AG08395 (cell line): ENCODE results near the gene KRTAP10-5.
"Not testable (repeated sequence)": the region's sequence is repeated elsewhere in the genome, so short reads cannot be mapped to it uniquely, and the experiment has no call there.

Experiments
- DNase-seq: peaks from one replicate; pipeline ENCODE4 v3.0.0; 2012; ENCODE audit warnings: mixed read lengths, low spot score

KRTAP10-5 gene

DNA sequence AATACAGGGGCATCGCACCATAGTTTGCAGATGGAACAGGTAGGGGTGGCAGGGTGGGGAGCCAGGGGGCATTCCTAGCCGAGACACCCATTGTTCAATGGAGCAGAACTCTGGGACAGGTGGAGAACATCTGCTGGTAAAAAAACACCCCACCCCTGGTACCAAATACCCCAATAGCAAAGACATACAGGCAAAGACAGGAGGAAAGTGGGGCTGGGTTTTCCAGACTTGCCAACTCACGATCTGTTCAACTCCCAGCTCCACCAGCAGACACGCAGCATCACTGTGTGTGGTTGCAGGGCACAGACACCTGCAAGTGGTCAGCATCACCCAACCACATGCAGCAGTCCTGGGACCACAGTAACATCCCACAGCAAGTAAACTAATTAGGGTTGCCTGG is 31.1 kb upstream of the KRTAP10-5 start:
- DNase-seq: no peak

DNA sequence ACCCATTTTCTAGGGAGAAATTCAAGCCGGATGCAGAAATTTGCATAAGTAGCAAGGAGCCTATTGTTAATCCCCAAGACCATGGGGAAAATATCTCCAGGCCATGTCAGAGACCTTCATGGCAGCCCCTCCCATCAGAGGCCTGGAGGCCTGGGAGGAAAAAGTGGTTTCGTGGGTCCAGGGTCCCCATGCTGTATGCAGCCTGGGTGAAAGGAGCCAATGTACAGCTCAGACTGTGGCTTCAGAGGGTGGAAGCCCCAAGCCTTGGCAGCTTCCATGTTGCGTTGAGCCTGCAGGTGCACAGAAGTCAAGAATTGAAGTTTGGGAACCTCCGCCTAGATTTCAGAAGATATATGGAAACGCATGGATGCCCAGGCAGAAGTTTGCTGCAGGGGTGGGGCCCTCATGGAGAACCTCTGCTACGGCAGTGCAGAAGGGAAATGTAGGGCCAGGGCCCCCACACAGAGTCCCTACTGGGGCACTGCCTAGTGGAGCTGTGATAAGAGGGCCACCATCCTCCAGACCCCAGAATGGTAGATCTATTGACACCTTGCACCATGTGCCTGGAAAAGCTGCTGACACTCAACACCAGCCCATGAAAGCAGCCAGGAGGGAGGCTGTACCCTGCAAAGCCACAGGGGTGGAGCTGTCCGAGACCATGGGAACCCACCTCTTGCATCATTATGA is 29.9 kb upstream of the KRTAP10-5 start:
- not testable (repeated sequence) for DNase-seq

DNA sequence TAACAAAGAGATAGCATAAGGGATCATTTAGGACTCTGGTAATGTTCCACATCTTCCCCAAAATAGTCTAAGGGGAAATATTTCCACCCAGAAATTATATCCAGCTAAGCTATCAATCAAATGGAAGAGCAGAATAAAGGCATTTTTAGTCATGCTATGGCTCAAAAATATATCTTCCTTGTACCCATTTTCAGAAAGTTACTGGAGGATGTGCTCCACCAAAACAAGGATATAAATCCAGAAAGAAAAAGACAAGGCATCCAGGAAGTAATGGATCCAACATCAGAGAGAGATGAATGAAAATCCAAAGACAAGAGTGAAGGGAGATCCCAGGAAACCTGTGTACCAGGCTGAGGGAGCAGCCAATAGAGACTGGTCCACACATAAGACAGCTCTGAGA is 28.8 kb upstream of the KRTAP10-5 start:
- no peak for DNase-seq

DNA sequence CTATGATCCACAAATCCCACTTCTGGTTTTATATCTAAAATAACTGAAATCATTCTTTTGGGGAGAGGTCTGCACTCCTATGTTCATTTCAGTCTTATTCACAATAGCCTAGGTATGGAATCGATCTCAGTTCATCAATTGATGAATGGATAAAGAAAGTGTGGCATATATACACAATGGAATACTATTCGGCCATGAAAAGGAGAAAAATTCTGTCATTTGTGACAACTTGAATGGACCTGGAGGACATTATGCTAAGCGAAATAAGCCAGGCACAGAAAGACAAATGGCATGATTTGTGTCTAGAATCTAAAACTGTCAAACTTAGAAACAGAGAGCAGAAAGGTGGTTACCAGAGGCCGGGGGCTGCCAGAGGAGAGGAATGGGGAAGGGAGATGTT is 26.1 kb upstream of the KRTAP10-5 start:
- DNase-seq: no peak

DNA sequence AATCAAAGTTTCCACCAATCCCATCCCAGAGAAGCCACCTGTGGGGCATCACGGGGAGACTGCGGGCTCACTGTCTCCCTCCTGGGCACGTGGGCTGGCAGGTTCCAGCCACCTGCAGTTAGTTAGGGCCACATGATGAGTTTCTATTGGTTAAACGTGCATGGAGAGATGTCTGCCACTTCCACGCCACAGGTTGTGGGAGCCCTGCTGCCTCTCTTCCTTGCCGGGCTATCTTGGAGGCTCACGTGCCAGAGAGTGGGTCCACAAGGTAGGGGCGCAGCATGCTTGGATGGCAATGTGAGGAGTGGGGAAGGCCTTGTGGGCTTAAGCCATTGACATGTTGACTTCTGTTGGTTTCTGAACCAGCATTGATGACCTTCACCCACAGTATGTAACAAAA is 23.5 kb upstream of the KRTAP10-5 start:
- no peak for DNase-seq

DNA sequence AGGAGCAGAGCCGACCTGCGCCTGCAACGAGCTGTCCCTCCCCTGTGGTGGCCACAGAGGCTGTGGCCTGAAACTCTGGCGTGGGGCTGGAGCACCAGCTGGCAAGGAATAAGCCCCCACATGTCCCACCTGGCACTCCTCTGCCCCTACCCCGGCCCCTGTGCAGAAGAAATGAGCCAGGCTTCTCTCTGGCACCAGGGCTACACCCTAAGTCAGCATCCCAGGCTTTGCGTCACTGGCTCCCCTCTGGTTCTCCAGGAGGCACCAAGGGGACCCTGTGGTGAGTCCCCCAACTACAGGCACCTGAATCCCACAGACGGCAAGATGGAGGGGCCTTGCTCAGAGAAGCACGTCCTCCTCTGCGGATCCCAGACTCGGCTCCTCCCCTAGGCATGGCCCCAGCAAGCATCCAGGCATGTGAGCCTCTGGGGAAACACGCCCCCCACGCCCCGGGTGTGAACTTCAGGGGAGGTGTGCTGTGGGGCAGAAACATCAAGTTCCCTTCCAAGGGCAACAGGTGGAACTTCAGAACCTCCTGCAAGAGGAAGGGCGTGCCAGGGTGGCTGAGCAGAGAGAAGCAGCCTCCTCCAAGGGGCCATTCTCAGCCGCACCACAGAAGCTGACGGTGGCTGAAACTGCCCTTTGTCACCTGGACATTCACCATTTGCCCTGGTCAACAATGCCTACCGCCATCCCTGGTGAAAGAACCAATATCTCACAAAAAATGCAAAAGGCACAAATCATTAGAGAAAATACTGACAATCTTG is 22.9 kb upstream of the KRTAP10-5 start:
- DNase-seq: no peak

DNA sequence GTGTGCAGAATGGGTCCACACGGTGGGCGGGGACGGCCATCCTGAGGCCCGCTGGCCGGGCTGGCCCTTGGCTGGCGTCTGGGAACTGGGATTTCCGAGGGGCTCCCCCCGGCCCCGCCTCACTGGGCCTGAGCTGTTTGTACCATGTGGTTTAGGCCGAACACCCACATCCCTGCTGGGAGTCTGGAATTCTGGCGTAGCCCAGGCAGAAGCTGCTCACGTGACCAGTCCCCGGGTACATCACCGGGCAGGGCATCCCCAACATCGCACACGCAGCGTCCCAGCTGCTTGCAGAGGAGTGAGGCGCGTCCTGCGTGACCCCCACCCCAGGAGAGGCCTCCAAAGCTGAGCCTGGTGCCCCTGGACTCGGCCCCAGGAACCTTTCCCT is 22.1 kb upstream of the KRTAP10-5 start:
- DNase-seq: no peak

DNA sequence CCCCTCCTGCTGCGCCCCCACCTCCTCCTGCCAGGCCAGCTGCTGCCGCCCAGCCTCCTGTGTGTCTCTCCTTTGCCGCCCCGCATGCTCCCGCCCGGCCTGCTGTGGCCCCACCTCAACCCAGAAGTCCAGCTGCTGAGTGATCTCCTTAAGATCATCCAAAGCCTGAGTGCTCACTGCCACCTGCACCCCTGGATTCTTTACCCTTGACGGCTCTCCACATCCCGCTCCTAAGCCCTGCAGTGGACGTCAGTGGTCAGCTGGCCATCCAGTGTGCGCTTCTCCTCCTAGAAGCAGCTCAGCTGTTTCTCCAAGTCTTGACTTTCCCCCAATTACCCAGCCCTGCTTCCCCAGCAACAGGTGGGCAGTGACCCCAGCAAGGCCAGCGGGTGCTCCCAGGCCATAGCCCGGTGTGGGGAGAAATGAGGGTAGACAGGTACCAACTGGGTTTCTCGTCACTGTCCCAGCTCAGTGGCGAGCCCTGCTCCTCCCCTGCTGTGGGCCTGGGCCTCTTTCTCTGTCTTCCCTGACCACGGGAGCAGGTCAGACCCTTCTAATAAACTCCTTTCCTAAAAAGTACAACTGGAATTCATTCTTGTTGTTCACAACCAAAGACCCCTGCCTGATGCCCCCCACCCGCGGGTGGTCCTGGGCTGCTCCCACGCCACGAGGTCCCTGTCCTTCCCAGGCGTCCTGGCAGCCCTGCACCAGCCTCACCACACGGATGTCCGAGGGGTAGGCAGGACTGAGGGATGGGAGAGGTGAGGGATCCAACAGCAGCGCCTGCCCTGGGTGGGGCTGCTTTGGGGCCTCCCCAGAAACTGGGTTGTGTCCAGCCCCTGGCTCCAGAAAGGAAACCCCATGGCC is 21.4 kb upstream of the KRTAP10-5 start:
- DNase-seq: no peak

DNA sequence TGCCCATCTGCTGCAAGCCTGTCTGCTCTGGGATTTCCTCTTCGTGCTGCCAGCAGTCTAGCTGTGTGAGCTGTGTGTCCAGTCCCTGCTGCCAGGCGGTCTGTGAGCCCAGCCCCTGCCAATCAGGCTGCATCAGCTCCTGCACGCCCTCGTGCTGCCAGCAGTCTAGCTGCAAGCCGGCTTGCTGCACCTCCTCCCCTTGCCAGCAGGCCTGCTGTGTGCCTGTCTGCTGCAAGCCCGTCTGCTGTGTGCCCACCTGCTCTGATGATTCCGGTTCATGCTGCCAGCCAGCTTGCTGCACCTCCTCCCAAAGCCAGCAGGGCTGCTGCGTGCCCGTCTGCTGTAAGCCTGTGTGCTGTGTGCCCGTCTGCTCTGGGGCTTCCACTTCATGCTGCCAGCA is 20.7 kb upstream of the KRTAP10-5 start:
- not testable (repeated sequence) for DNase-seq

DNA sequence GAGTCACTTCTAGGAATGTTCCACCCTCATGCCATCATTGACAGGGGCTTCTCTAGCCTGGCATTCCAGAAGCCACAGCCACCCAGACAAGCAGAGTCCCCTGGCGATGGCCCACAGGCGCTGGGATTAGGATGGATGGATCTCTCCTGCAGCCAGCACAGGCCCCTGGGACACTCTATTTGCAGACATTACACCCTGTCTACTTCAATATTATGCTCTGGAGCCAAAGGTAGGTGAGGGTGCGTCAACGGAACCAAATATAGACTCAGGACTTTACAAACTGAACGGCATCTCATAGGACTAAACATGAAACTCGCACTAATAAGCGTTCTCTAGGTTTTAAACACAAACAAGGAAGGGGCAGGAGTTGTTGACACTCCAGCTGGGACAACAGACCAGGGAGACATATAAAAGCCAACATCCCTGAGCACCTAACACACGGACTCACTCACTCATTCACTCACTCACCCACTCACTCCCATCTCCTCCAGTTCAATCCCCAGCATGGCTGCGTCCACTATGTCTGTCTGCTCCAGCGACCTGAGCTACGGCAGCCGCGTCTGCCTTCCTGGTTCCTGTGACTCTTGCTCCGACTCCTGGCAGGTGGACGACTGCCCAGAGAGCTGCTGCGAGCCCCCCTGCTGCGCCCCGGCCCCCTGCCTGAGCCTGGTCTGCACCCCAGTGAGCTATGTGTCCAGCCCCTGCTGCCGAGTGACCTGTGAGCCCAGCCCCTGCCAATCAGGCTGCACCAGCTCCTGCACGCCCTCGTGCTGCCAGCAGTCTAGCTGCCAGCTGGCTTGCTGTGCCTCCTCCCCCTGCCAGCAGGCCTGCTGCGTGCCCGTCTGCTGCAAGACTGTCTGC is 19.9 kb upstream of the KRTAP10-5 start, which contains the start of gene KRTAP10-7:
Gene KRTAP10-7 (plus strand): TSS at position 480 of the 861 bp plus-strand sequence. CDS start 25 bp downstream, at position 505.
- DNase-seq: not testable (repeated sequence)

DNA sequence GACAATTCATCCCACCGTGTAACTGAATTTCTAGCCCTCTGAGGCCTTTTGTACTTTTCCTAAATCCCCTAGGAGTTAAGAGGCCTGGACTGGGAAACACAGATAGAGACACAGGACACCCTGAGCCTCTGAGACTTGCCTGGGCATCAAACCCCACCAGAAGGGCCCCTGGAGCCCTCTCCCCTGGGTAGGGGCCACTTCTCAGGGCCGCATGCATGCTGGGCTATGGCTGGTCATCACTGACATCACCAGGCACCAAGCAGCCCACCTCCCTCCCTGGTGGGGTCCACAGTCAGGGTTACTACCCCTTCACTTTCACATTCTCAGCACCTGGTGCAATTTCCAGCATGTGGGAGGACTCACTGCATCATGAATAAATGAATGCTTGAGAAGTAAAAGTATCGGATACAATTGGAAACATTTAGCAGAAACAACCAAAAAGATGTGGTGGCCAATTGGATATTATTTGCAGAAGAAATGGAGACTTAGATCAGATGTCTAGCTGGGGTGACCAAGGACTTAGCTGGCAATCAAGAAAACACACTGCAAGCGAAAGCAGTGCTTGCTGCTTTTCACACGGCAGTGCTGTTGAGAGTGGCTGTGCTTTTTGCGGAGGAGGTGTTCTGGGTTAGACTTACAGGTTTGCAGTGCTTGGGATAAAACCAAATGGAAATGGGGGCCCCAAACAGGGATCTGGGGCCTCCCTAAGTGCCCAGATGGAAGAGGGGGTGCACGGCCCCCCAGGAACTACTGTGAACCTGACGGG is 19.0 kb upstream of the KRTAP10-5 start:
- DNase-seq: no peak

DNA sequence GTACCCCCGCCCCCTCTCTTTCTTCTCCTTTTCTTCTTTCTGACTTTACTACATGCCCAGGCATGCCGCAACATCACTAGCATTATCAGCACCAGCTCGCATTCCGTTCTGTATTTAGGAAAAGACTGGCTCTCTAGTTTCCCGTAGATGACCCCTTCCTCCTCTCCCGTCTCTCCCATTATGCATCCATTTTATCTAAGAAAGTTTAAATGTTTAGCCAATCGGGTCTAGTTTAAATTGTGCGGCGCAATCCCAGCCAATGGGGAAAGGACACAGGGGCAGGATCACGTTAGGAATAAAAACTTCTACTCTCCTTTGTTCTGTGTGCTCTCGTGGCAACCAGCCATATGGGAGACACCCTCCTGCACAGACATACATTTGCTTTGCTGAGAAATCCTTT is 17.7 kb upstream of the KRTAP10-5 start:
- no peak for DNase-seq

DNA sequence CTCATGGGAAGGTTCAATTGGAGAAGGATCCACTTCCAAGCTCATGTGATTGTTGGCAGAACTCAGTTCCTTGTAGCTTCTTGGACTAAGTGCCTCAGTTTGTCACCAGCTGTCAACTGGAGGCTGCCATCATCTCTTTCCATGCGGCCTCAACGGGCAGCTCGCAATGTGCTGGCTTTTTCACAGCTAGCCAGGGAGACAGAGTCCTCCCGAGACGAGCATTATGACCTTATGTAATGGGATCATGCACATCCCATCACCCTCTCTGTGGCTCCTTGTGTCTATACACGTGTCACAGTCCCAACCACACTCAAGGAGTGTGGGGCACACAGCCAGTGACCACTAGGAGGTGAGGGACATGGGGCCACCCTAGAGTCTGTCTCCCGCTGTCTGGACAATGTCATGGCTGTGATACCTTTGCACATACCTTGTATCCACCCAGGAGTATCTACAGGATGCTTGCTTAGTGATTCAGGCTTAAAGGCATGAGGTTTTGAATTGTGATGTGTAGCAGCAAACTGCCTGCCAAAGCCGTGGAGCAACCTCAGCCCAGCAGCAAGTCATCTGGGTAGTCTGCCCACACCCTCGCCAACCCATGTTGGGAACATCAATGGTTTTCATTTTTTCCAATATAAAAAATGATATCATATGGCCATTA is 15.8 kb upstream of the KRTAP10-5 start:
- DNase-seq: no peak

DNA sequence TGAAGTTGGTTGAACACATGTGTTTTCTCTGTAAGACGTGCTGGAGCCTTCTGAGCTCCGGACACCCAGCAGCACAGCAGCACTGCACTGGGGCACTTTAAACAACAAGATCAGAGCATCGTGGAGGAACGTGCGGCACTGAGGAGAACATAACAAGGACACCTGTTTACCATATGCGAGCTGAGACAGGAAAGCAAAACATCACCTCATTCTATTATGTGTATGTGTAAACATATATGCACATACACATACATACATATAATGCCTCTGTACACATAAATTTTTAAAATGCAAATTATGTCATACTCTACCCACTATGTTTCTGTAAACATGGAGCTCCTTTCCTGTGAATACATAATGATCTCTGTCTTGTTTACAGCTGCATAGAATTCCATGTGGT is 15.1 kb upstream of the KRTAP10-5 start:
- no peak for DNase-seq

DNA sequence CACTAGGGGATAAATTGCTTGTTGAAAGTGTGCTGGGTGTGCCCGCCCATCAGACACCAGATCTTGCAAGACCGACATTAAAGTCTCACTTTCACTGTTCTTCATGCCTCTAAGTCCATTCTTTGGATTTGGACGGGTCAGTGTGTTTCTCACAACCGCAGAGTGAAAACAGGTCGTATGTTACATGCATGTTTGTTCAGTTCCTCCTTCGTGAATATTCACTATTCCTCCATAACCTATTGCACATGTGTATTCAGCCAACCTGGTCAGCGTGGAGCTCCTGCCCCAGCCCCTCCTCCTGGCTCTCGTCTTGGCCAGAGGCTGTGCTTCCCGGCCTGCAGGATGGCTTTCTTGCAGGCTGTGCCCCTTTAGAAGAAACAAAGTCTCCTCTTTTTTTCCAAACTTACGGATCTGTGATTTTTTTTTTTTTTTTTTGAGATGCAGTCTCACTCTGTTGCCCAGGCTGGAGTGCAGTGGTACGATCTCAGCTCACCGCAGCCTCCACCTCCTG is 14.1 kb upstream of the KRTAP10-5 start:
- DNase-seq: no peak

DNA sequence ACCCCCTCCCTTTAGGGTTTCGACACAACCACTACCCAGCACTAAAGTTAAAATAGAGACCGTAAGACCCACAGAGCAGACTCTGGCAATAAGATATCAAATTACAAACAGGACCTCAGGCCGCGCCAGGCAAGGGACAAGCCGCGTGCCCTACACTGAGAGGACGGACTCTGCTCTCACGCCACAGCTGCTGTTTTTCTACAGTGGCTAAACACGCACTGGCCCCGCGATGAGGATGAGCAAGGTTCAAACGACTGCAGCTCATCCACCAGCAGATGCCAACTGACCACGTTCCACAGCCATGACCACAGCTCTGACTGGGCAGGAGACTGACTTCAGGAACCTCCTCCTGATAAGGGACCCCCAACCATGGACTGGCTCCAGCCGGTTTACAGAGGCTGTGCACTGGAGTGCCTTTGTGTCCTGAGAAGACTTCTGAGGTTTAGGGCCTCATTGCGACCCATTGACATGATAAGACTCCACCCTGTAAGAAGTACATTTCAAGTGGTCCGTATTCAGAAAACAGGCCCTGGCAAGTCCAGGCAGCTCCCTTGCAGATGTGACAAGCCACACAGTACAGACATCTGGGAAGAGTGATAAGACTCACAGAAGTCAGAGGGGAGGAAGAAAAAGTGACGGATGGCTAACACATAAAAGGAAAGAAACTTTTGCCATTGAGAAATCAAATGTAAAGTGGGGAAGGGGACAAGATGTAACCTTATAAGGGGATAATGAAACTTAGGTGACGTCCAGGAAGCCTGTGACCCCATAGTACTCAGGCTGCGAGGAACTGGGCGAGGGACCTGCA is 13.4 kb upstream of the KRTAP10-5 start:
- no peak for DNase-seq

DNA sequence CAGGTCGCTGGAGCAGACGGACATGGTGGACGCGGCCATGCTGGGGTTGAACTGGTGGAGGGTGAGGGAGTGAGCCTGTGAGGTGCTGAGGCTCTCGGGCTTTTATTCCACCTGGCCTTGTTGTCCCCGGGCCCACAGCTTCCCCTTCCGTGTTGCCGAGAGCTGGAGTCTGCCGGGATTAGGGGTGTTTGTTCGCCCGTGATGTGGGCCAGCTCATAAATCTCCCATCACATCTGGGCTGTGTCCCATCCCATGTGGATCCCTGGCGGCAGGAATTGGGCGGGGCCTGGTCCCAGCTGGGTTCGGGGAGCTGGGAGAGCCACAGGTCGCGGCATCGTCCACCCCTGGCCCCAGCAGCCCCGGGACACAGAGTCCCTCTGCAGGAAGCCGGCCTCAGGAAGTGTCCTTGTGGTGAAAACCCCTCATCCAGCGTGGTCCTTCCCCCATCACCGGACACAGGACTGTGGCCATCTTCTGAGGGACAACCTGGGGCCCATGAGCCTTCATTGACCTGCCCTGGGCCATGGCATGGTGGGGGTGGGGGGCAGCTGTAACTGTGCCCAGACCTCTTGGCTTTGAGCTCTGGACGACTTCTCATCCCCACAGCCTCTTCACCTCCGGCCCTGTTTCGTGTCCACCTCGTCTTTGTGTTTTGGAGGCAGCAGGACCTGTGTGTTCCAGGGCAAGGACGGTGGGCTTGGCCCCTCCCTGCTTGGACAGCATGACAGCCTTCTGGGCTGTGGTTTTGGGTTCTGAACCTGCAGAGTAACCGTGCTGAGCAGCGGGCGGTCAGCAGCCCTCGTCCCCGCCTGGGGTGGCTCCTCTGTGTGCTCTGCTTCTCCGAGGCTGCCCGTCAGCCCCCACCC is 12.3 kb upstream of the KRTAP10-5 start, which contains the start of gene KRTAP10-6:
Gene KRTAP10-6 (minus strand): TSS at position 60 of the 866 bp plus-strand sequence. CDS start 21 bp downstream, at position 39.
- DNase-seq: no peak

DNA sequence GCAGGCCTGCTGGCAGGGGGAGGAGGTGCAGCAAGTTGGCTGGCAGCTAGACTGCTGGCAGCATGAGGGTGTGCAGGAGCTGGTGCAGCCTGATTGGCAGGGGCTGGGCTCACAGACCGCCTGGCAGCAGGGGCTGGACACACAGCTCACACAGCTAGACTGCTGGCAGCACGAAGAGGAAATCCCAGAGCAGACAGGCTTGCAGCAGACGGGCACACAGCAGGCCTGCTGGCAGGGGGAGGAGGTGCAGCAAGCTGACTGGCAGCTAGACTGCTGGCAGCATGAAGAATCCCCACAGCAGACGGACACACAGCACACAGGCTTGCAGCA is 11.4 kb upstream of the KRTAP10-5 start:
- not testable (repeated sequence) for DNase-seq
